KBM-7 (cell line): ENCODE results near the gene CCDC171.
"Not testable (repeated sequence)": the region's sequence is repeated elsewhere in the genome, so short reads cannot be mapped to it uniquely, and the experiment has no call there.

Experiments
- DNase-seq: peaks from one replicate; pipeline ENCODE4 v3.0.0-alpha.2; 2015
- in situ Hi-C: fragments of 300-500 bp; cut with MboI; formaldehyde crosslinking; loops from 2 replicates; pipeline ENCODE4 v1.14.3; 2020; ENCODE audit warnings: low sequenced_read_pairs, low pct_unique_long_range_greater_than_20kb, mixed read lengths

Gene CCDC171

GRCh38 chr9:15641291-15641690 is 88.4 kb downstream of the CCDC171 start:
- in situ Hi-C loops, result no loop called here

DNA sequence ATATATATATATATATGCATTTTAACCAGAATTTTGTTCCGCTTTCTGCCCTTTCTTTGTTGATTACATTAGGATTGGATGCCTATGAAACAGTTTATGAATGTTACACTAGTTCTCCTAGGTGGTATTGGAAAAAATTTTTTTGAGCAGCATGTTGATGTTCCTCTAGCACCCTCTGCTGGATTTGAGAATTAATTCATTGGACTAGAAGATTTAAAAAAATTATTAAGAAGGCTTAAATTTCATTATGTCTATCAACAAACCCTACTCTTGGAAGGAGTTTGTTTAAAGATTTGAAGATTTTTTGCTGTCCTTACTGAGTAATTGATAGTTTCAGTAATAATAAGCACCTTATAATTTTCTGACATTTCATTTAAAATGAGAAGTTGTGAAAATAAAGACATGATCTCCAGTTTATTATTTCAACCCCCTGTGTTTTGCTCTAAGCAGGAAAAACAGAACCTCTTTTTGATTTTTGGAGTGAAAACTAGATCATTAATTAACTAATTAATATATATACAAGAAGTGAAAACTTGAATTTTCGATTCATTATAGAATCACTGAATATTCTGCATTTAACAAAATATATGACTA is 89.6 kb downstream of the CCDC171 start:
- in situ Hi-C loops, result no loop called here
- peak; percentile 55 for DNase-seq

More at GRCh38 chr9:15641291-15641690, 88.4 kb downstream of the CCDC171 start:
- no peak for DNase-seq

DNA sequence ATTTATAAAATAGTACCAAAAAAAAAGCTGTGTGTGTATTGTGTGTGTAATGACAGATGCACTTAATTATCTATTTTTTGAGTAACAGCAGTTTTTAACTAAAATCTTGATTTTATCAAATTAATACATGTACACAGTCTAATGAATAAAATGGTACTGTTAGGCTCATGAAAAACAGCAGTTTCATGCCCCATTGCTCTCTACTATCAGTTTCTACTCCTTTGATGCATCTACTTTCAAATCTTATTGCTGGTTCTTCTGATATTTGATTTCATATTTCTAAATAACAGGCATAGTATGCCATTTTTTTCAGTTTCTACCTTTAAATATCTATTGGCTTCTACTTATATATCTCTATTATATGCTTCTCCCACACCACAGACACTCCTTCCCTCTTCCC is 117.4 kb downstream of the CCDC171 start:
- in situ Hi-C loops, result no loop called here
- DNase-seq, result no peak

- no peak for DNase-seq
- in situ Hi-C loops, result no loop called here
Observed at GRCh38 chr9:15670894-15671293, 118.1 kb downstream of the CCDC171 start.

DNA sequence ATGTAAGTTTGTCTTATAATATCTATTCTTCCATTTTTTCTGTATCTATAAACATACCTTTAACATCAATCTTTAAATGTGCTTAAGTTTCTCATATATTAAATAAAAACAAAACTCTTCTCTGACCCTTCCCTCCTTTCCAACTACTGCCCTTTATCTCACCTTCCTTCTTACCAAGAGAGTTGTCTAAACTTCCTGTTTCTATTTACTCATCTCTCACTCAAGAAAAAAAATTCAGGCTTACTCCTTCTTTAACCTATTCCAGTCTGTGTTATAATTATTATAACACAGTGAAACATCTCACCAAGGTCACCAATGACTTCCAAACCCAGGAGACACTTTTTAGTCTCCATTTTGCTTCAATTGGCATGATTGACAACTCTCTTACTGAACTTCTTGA is 140.9 kb downstream of the CCDC171 start:
- in situ Hi-C loops, result no loop called here
- DNase-seq, result no peak

- in situ Hi-C loops, result no loop called here
- DNase-seq, result no peak
Observed at GRCh38 chr9:15696979-15697378, 144.1 kb downstream of the CCDC171 start.

DNA sequence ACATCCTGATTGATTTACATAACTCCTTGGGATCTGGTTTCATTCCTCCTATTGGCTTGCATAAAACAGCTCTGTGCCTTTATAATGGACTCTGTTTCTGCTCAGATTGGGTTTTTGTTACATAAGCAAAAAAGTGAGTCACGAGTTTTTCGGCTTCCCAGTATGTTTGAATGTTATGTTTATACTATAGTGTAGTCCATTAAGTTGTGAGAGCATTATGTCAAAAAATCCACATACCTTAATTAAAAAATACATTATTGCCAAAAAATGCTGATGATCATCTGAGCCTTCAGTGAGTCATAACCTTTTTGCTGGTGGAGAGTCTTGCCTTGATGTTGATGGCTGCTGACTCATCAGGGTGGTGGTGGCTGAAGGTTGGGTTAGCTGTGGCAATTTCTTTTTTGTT is 144.6 kb downstream of the CCDC171 start:
- no peak for DNase-seq
- in situ Hi-C loops, result no loop called here

- in situ Hi-C loops, DNase-seq: not testable (repeated sequence)
Observed at GRCh38 chr9:15699876-15700559, 147.2 kb downstream of the CCDC171 start.

DNA sequence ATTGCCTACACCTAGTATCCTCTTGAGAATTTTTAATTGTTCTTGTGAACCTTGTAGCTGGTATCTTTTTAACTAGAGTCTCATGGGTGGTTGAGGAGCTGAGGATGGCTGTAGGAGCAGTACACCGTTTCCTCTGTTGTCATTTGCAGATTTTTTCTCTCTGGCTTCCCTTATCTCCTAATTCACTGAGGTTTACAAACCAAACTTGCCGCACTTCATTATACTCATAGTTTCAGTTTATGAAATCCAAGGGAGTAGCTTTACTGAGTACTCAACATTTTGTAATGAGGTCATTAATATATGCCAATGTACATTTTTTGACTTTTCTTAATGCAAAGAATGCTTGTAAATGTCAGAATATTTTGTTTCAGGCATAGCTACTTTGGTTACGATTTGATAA is 154.2 kb downstream of the CCDC171 start:
- DNase-seq, result no peak
- in situ Hi-C loops, result no loop called here

DNA sequence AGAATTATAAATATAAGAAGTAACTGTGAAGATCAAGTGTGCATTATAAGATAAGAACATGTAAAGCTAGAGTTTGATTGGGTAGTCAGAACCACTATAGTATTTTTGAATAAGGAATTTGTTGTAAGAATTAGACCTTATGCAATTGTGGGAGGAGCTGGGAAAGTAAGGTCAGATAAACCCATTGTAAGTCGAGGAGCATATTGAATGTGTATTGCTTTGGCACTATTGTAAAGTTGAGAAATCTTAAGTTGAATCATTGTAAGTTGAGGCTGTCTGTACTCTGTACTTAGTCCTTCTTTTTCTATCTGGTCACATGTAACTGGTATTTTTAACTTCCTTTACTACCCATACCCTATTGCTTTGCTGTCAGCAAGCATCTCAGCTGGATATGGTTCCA is 158.7 kb downstream of the CCDC171 start:
- in situ Hi-C loops, result no loop called here
- no peak for DNase-seq

DNA sequence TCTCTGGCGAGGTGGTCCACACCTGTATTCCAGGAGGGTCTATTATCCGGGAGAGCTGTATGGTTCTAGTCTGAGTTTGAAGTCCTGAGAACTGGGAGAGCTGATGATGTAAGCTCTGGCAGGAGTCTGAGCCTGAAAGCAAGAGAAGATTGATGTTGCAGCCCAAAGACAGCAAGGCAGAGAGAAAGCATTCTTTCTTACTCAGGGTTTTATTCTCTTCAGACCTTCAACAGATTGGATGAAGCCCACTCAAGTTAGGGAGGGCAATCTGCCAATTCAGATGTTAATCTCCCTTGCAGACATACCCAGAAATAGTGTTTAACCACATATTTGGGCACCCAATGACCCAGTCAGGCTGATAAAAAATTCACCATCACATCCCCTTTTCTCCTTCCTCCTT is 159.1 kb downstream of the CCDC171 start:
- DNase-seq, result no peak
- in situ Hi-C loops, result no loop called here

DNA sequence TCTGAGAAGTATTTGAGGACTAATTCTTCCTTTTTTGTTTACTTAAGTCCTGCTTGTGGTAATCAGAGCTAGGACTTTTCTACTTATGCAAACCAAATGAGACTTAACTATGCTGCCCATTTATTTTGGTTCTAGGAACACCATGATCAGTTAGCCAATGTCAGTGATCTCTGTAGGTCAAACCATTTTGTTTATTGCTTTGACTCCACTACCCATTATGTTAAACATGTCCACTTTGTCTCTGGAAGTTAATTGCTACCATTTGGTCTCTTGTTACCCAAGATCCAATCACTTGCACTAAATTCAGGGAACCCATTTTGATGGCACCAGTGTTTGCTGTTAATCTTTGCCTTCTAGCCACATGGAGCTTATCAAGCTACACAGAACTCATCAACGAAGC is 161.9 kb downstream of the CCDC171 start:
- in situ Hi-C loops, result no loop called here
- no peak for DNase-seq

GRCh38 chr9:15717290-15717967 is 164.6 kb downstream of the CCDC171 start:
- DNase-seq, result no peak
- in situ Hi-C loops, result no loop called here

DNA sequence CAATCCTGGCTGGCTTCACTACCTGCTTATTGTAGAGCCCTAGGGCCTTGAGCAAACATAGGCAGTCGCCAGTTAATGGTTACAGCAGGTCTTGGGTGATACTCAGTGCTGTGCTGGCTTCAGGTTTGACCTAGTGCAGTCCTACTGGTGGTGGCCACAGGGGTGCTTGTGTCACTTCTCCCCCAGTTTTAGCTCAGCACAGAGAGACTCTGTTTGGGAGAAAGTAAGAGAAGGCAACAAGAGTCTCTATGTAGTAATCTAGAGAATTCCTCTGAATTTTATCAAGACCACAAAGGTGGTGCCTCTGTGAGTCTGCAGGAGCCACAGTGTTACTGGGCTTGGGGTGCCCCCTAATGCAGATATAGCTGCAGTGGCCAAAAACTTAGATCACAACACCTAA is 165.6 kb downstream of the CCDC171 start:
- in situ Hi-C loops, result no loop called here
- no peak for DNase-seq

DNA sequence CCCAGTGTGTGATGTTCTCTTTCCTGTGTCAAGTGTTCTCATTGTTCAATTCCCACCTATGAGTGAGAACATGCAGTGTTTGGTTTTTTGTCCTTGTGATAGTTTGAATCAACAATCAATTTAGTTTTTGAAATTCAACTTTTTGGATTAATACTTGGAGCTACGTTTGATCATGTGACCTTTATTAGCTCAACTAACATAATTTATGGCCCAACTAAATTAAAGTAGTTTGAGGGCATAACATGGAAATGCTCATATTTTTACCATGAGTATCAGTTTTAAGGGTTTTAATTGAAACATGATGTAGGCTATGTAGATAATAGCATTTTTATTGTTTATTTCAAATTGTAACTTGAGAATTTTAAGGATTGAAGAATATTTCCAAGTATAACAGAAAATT is 168.0 kb downstream of the CCDC171 start:
- in situ Hi-C loops, result no loop called here
- DNase-seq, result no peak

DNA sequence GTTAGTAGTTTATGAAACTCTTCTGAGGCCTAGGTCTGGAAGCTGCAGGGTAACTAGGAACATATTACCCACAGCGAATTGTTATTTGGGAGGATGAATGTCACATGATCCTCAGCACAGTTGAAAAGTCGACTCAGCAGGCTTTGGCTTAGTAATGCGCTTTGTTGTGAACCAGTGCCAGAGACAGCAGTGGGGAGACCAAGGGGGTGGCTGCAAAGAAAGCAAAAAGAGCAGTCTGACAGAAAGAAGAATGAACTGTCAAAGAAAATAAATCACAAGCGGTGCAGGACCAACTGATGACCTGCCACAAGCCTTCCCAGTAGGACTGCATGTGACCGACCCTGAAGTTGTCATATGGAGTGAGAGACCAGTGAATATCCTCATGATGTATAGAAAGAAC is 170.0 kb downstream of the CCDC171 start:
- no peak for DNase-seq
- in situ Hi-C loops, result no loop called here

- in situ Hi-C loops, result no loop called here
- no peak for DNase-seq
Observed at GRCh38 chr9:15724016-15724415, 171.2 kb downstream of the CCDC171 start.

GRCh38 chr9:15724612-15725011 is 171.8 kb downstream of the CCDC171 start:
- DNase-seq, result no peak
- in situ Hi-C loops, result no loop called here

DNA sequence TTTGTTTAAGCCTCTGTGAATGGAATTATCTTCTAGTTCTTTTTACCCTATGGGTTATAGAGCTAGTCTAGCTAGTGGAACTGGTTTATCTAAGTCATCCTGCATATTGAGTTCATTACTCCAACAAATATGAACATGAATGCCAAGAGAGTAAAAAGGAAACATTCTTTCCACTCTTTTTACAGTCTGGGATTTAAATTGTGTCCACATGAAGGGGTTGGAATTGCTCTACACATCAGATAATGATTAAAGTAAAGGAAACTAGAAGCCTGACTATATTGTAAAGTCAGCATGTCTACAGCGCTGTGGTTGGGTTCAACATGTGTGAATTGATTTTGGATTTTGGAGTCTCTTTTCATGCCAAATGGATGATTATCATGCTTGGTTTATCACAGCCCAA is 173.1 kb downstream of the CCDC171 start:
- DNase-seq, result no peak
- in situ Hi-C loops, result no loop called here

- in situ Hi-C loops, result no loop called here
- no peak for DNase-seq
Observed at GRCh38 chr9:15729507-15729906, 176.7 kb downstream of the CCDC171 start.
